G401 (cell line): ENCODE results near the gene MPST. TPM values are rescaled to one million over a fixed set of nuclear protein-coding genes. Genes with fewer than 3 reads are reported as not detected.
A peak's percentile ranks its signal among the peaks of the same experiment; 100 is the strongest.

ENCODE experiments used
- DNase-seq: peaks from one replicate; pipeline ENCODE4 v3.0.0-alpha.2; 2015; ENCODE audit warnings: low spot score
- in situ Hi-C: cut with HindIII; loops from 2 replicates; pipeline ENCODE4 v1.10.0; 2016; ENCODE audit warnings: low sequenced_read_pairs, mixed read lengths
- total RNA-seq: library from RNA; depleted of rRNA; stranded (reverse); fragments of >200 nt; shearing (Covaris generic); gene quantifications from 2 replicates; pipeline ENCODE4 v1.2.3, GENCODE V29; 2014

MPST gene
- total RNA-seq, 1 experiment from 2014 or later, result 177 TPM

DNA sequence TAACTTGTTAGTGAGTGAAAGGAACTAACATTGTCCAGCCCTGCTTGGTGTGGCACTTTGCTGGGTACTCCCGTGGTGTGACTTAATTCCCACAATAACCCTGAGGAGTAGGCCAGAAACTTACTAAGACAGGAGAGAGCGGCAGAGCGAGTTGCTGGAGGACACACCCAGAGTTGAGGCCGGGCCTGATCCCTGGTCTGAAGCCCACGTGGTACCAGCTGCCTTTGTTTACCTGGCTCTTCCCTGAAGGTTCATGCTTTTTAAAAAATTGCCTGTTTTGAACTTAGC is 594 bp downstream of the MPST start:
- in situ Hi-C loops, result no loop called here
- DNase-seq, result no peak

DNA sequence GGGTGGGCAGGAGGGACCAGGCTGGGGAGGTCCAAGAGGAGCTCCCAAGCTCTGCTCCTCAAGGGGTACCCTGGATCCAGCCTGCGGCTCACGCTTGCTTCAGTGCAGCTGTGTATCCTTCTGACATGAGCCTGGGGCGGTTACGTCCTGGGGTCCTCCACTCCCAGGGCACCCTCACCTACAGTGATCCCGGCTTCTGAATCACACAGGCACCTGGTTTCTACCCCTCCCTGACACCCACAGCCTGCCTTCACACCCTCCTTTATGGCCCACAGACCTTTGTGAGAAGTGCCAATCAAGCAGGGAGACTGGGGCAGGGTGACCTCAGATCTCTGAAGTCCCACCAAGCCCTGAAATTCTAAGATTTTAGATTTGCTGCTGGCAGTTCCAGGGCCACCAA is 1.5 kb downstream of the MPST start:
- in situ Hi-C loops, result no loop called here
- DNase-seq, result no peak

DNA sequence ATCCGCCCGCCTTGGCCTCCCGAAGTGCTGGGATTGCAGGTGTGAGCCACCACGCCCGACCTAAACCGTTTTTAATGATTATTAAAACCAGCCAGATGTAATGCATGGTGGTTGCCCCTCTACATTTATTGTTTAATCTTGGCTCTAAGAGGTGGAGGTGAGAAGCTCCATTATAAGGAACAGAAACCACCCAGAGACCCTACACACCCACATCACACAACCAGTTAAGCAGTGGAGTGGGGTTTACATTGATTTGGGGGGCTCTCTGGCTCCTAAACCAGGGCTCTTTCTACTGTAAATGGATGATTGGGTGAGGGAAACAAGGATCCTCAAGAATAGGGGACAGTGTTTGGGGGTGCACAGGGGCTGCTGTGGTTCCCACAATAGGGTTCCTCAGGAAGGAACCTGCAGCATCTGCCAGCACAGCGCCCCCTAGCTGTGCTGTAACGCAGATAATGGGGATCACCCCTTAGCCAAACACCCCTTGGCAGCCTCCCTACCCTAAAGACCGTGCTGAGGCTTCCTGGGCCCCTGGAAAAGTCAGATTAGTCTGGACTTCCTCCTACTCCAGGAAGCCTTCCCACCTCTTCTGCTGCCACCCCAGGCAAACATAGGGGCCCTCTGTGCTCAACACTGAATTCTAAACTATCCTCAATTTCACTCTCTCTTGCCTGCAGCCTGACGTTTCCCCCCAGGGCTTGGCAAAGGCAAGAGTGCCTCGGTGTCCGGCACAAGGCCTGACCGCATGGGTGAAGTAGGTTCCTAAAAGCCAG is 2.4 kb downstream of the MPST start:
- in situ Hi-C loops, result no loop called here
- DNase-seq, result peak; percentile 15

DNA sequence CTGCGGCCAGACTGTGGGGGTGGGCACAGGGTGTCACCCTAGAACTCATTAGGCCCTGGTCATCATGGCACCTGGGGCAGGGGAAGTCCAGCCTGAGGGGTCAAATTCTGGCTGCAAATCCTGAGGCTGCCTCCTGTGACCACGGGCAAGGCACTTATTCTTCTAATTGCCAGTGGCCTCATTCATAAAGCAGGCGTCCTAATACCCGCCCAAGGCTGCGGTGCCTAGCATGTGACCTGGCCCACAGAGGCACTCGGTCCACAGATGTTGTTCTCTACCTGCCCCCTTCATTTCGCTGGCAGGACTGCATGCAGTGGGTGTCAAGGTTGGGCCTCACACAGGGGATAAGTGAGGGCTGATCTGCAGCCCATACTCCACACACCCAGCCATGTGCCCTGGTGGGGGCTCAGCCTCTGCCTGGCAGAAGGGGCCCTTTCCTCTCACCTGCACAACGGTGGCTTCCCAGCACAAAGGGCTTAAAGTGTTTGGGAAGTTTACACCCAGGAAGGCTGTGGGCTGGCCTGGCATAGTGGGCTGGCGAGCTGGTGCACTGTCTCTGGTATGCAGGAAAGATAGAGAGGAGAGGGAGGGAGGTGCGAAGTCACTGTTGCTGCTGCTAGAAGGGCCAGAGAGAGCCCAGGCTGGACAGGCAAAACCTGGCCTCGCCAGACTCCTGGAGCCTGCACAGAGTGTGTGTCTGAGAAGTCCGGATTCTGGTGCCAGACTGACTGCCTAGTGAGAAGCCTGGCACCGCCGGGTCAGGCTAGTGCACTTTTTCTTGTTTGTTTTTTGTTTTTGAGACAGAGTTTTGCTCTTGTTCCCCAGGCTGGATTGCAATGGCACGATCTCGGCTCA is 3.2 kb downstream of the MPST start:
- in situ Hi-C loops, result no loop called here
- DNase-seq, result no peak

DNA sequence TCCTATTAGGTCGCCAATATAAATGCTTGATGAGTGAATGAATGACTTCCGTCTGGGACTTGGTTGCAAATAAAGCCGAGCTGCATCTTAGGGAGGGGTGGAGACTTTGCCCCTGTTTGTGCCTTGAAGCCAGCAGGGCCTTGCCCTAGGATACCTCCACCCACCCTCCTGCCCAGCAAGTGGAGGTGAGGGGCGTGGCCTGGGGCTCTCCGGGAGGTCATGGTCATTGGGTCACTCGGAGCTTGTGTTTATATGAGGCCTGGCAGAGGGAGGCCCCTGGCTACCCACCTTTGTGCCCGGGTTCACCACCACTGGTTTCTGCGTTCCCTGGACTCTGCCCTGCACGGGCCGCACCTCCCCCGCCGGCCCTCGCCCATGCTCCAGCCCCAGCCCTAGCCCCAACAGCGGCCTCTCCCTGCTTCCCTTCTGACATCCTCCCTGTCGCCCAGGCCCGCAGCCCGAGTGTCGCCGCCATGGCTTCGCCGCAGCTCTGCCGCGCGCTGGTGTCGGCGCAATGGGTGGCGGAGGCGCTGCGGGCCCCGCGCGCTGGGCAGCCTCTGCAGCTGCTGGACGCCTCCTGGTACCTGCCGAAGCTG is 4.3 kb downstream of the MPST start:
- DNase-seq, result no peak
- in situ Hi-C loops, result no loop called here

DNA sequence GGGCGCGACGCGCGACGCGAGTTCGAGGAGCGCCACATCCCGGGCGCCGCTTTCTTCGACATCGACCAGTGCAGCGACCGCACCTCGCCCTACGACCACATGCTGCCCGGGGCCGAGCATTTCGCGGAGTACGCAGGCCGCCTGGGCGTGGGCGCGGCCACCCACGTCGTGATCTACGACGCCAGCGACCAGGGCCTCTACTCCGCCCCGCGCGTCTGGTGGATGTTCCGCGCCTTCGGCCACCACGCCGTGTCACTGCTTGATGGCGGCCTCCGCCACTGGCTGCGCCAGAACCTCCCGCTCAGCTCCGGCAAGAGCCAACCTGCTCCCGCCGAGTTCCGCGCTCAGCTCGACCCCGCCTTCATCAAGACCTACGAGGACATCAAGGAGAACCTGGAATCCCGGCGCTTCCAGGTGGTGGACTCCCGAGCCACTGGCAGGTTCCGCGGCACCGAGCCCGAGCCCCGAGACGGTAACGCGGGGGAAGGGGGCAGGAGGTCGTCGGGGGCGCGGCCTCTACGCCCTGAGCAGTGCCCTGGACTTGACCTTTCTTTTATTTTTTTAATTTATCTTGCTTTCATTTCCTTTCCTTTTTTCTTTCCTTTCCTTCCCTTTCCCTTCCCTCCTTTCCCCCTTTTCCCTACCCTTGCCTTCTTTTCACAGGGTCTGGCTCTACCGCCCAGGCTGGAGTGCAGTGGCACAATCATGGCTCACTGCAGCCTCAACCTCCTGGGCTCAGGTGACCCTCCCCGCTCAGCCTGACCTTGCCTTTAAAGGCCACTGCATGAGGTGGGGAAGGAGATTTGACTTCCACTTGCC is 5.0 kb downstream of the MPST start:
- DNase-seq, result no peak
- in situ Hi-C loops, result no loop called here

DNA sequence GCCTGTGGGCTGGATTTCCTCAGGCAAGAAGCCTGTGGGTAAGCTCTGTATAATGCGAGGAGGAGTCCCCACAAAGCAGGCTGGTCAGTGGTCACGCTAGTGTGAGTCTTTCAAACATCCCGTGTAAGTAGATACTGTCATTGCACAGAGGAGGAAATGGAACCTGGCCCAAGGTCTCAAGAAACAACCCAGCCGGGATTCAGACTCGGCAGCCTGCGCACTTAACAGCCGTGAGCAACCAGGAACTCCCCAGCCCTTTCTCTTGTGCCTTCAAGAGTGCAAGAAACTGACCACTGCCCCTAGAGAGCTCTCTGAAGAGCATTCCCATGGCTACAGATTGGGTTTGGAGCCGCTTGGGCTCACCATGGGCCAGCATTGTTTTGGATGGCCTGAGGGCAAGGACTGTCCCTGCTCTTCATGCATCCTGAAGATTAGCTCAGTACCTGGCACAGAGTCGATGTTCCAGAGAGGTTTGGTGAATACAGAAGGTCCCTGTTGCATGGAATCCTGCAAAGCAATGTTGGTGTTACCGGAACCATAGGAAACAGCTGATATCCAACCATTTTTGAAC is 6.0 kb downstream of the MPST start:
- in situ Hi-C loops, result no loop called here
- no peak for DNase-seq

DNA sequence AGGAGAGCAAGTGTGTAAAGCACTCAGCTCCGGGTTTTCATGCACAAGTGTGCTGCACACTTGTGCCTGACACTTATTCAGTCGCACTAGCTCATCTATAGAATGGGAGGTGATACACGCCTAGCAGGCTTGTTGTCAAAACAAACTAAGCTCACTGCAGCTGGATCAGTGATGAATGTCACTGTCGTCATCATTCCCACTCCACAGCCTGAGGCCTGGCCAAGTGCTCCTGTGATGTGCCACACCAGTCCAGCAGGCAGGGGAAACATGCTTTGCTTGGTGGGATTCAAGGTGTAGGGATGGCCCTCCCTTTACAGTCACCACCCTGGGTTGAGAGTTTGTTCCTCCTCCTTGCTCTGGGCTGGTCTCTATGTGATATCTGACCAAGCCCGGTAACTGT is 6.8 kb downstream of the MPST start:
- in situ Hi-C loops, result no loop called here
- no peak for DNase-seq

DNA sequence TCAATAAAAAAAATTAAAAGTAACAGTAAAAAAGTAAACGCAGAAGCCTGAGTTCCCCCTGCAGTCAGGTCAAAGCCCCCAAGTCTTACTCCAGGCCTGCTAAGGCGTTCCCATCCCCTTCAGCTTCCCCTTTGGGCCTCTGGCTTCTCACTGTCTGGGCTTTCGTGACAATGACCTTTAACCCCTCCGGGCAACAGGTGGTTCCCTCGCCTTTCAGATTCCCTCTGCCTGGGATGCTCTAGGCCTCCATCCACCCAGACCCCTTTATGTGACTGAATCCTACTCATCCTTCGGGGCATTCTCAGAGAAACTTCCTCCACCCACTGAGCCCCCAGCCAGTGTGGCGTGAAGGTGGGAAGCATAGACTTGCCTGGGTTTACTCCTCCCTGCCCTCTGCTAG is 8.0 kb downstream of the MPST start:
- in situ Hi-C loops, result no loop called here

DNA sequence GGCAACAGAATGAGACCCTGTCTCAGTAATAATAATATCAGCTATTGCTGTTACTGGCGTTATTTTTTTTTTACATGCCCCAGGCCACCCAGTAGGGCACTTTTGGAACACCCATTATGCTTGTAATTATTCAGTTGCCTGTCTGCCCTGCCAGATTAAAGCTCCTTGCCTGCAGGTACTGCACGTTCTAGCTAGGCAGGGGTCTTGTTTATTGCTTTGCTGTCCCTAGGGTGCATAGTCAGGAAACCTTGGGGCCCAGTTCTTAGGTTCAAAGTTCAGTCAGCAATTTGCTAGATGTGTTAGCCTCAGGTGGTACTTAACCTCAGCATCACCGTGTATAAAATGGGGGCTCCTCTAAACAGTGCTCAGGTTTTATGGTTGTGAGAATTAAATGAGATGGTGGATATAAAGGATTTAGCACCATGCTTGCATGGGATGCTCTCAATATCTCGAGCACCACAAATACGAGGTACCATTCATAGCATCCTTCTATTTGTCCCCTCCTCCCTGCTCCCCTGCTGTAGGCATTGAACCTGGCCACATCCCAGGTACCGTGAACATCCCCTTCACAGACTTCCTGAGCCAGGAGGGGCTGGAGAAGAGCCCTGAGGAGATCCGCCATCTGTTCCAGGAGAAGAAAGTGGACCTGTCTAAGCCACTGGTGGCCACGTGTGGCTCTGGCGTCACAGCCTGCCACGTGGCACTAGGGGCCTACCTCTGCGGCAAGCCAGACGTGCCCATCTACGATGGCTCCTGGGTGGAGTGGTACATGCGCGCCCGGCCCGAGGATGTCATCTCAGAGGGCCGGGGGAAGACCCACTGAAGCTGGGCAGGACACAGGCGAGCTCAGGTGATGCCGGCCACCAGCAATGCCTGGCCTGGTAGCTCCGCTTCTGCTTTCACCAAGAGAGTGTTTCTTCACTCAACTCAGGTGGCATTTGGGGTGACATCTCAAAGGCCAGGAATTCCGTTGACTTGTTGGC is 9.4 kb downstream of the MPST start:
- in situ Hi-C loops, result no loop called here
- DNase-seq, result no peak

More for the DNA sequence above, 8.0 kb downstream of the MPST start:
- DNase-seq, result no peak

DNA sequence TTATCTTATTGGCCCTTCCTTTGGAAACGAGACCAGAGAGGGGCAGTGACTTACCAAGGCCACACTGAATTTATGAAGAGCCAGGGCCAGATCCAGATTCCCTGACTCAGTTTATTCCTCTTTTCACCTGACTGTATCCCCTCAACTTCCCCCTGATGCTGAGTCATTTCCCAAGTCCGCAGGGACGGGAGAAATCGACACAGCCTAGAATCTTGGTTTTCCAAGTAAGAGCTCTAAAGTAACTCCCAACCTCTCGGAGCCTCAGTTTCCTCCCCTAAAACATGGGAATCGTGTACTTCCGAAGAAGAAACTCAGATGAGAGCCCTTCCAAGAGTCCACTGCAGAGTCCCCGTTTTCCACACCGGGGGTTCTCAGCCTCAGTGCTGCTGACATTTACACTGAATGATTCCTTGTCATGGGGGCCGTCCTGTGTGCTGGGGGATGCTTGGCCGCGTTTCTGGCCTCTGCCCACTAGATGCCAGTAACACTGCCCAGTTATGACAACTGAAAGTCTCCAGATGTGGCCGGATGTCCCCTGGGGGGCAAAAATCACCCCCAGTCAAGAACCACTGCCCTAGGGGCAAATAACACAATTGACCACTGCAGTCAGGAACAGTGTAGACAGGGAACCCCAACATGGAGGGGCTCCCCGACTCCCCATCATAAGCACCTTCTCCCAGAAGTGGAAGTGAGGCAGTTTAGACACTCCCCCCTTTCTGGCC is 11.2 kb downstream of the MPST start:
- DNase-seq, result no peak
- in situ Hi-C loops, result no loop called here

DNA sequence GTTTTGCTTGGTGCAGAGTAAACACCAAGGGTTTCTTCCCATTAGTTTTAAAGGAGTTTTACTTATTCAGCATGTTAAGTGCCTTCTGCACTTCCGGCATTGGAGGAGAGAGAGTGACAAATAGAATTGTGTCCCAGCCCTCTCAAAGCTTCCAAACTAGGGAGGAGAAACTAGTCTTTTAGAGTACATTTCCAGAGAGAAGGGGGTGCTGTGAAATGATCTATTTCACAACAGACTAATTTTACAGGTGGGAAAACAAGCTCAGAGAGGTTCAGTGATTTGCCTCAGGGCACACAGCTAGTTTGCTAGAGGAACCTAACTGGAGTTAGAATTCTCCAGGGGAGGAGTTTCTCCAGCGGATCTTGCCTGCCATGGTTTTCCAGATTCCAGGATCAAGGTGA is 12.6 kb downstream of the MPST start:
- no peak for DNase-seq
- in situ Hi-C loops, result no loop called here

DNA sequence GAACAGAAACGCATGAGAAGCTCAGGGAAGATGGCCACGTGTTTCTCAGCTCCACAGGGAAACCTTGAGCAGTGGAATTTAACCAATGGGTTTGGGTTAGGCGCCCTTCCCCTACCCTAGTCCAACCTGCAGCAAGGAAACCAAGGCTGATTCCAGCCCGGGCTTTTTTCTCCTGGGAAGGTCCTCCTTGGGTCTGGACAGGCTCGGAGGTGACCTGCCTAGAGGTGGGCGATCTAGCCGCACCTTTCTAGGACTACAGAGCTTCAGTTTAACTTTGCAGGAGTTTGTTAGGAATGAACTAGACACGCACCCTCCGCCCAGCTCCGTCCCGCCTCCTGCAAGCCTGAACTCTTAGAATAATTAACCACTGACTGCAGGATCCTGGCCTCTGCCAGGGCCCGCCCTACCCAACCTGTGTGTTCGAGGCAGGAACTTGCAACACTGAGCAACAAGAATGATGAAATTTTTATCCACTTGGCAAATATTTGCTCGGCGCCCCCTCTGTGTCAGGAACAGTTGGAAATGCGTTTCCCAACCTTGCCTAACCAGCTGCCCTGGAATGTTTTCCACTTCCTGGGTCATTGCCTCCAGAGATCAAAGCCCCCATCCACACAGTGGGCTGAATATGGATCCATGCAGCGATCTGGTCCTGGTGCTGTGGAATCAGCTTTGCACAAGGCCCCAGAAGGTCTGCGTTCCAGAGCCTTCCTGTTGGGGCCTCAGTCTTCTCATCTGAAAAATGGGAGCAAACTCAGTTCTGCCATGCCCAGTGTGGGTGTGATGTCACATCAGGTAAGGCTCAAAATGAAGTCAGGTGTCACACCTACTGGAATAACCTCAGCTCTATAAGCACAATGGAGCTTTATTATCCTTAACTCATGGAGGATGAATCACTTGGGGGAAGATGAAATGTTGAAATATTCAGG is 13.3 kb downstream of the MPST start:
- in situ Hi-C loops, result no loop called here
- DNase-seq, result no peak

DNA sequence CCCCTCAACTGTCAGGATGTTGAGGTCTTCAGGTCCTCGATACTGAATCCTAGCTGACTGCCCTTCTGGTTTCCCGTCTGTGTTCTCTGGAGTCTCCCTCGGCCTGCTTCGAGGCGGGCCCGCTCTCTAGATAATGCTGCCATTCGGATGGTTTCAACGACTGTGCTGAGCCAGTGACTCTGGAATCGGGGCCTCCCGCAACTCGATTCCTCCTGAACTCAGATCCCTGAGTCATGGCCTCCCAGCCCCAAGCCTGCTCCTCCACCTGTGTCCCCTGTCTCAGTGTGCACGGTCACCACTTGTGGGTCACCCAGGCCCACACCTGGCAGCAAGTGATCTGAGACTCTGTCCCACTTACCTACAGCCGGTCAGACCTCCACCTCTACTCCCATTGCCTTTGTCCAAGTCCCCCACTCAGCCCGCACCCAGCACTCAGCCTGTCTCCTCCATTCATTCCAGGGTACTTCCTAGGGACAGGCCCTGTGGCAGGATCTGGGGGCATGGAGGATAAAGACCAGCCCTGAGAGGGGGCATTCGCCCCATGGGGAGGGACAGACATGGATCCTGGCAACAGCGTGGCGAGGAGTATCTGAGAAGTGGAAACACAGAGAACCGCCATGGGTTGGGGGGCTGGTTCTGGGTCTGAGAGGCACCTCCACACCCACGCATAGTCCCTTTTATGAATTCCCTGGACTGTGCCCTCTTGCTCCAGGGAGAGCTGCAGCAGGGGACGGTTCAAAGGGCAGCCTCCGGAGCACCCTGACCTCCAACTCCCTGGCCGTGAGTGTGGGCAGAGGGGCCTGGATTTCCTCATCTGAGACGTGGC is 14.3 kb downstream of the MPST start:
- no peak for DNase-seq
- in situ Hi-C loops, result no loop called here

DNA sequence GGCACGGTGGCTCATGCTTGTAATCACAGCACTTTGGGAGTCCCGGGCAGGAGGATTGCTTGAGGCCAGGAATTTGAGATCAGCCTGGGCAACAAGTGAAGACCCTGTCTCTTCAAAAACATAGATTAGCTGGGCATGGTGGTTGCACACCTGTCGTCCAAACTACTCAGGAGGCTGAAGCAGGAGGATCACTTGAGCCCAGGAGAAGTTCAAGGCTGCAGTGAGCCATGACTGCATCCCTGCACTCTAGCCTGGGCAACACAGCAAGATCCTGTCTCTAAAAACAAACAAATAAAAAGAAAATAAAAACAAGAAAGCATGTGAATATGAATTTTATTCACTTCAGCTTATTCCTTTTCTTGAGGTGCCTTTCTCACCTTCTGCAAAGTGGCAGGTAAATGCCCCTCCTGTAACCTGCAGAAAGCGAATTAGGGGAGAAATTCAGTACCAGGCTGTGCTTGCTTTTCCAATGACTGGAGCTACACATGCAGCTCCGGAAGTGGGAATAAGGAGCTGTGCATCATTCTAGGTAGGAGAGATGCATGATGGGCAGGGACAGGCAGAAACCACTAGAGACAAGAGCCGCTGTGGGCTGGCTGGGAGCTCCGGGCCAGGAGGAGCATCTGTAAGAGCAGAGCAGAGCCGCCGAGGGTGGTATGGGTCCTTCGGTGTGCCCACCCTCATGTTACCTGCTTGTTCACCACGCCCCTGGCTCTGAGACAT is 17.3 kb downstream of the MPST start:
- in situ Hi-C loops, result no loop called here

More for the DNA sequence above, 17.3 kb downstream of the MPST start:
- DNase-seq, result no peak
